Liver (tissue), 9 donors: ENCODE data around the gene ZSWIM6. TPM values are rescaled to one million over a fixed set of nuclear protein-coding genes. Genes with fewer than 3 reads are reported as not detected.

ENCODE experiments used
- DNase-seq: peaks from one replicate; pipeline ENCODE4 v3.0.0-alpha.2; 2017; ENCODE audit warnings: low spot score
- H3K27ac ChIP-seq, 2 donors: one replicate each; pipeline ENCODE4 v1.7.0; 2013; ENCODE audit warnings: inconsistent platforms in 2 of 2, low read length in 2 of 2, control low read depth in 1 of 2, low read depth in 1 of 2, mild to moderate bottlenecking in 1 of 2
- H3K27me3 ChIP-seq, 4 donors: one replicate each; pipeline versions ENCODE4 v1.6.1 to v1.7.0; 2013; ENCODE audit warnings: low read length in 3 of 4, inconsistent platforms in 1 of 4, mild to moderate bottlenecking in 1 of 4, moderate library complexity in 1 of 4; ENCODE audit not compliant: control insufficient read depth in 4 of 4, insufficient read depth in 4 of 4
- H3K36me3 ChIP-seq, 4 donors: one replicate each; pipeline versions ENCODE4 v1.6.1 to v1.7.0; 2013; ENCODE audit warnings: low read length in 3 of 4, mild to moderate bottlenecking in 3 of 4, low read depth in 1 of 4, moderate library complexity in 1 of 4; ENCODE audit not compliant: control insufficient read depth in 4 of 4, insufficient read depth in 3 of 4
- H3K4me1 ChIP-seq, 4 donors: one replicate each; pipeline versions ENCODE4 v1.6.1 to v1.7.0; 2013; ENCODE audit warnings: low read length in 3 of 4, mild to moderate bottlenecking in 3 of 4, moderate library complexity in 1 of 4; ENCODE audit not compliant: control insufficient read depth in 4 of 4, insufficient read depth in 4 of 4
- H3K4me3 ChIP-seq, 3 donors: one replicate each; pipeline versions ENCODE4 v1.6.1 to v1.7.0; 2013; ENCODE audit warnings: low read length in 3 of 3, control low read depth in 1 of 3, low read depth in 1 of 3, mild to moderate bottlenecking in 1 of 3
- H3K9ac ChIP-seq, 2 donors: one replicate each; pipeline ENCODE4 v1.7.0; 2013; ENCODE audit warnings: low read length in 2 of 2, mild to moderate bottlenecking in 2 of 2, moderate library complexity in 2 of 2, control low read depth in 1 of 2, low read depth in 1 of 2
- H3K9me3 ChIP-seq, 4 donors: one replicate each; pipeline versions ENCODE4 v1.6.1 to v1.7.0; 2013; ENCODE audit warnings: low read length in 3 of 4; ENCODE audit not compliant: control insufficient read depth in 4 of 4
- CTCF ChIP-seq: fragments of 150-350 bp; IDR thresholded peaks from 2 replicates; pipeline ENCODE4 v1.5.1; 2017; ENCODE audit warnings: improper control_type of control experiment, low read depth, low read length; ENCODE audit not compliant: missing input control
- EGR1 ChIP-seq, 2 donors: IDR thresholded peaks; 2 replicates each; pipeline ENCODE4 v1.6.1; 2016 to 2018; ENCODE audit warnings: antibody characterized with exemption in 2 of 2, low read depth in 2 of 2
- FOXA1 ChIP-seq: IDR thresholded peaks from 2 replicates; pipeline ENCODE4 v1.6.1; 2016; ENCODE audit warnings: antibody characterized with exemption
- FOXA2 ChIP-seq: IDR thresholded peaks from 2 replicates; pipeline ENCODE4 v1.6.1; 2016; ENCODE audit warnings: antibody characterized with exemption
- GABPA ChIP-seq, 2 donors: IDR thresholded peaks in 1 of 2; conservative IDR thresholded peaks in 1 of 2; 2 replicates each; pipeline ENCODE4 v1.6.1; 2016; ENCODE audit warnings: antibody characterized with exemption in 2 of 2, mild to moderate bottlenecking in 1 of 2, moderate library complexity in 1 of 2
- HNF4A ChIP-seq, 2 donors: conservative IDR thresholded peaks; 2 replicates each; pipeline ENCODE4 v1.6.1; 2016; ENCODE audit warnings: antibody characterized with exemption in 2 of 2, mild to moderate bottlenecking in 2 of 2
- HNF4G ChIP-seq: IDR thresholded peaks from 2 replicates; pipeline ENCODE4 v1.6.1; 2016; ENCODE audit warnings: antibody characterized with exemption
- JUND ChIP-seq, 2 donors: IDR thresholded peaks; 2 replicates each; pipeline ENCODE4 v1.6.1; 2016; ENCODE audit warnings: antibody characterized with exemption in 2 of 2
- MAX ChIP-seq: IDR thresholded peaks from 2 replicates; pipeline ENCODE4 v1.6.1; 2016; ENCODE audit warnings: antibody characterized with exemption
- NR2F2 ChIP-seq: IDR thresholded peaks from 2 replicates; pipeline ENCODE4 v1.6.1; 2016; ENCODE audit warnings: antibody characterized with exemption
- RAD21 ChIP-seq, 2 donors: IDR thresholded peaks; 2 replicates each; pipeline ENCODE4 v1.6.1; 2016; ENCODE audit warnings: antibody characterized with exemption in 2 of 2, mild to moderate bottlenecking in 2 of 2
- REST ChIP-seq: IDR thresholded peaks from 2 replicates; pipeline ENCODE4 v1.6.1; 2016; ENCODE audit warnings: antibody characterized with exemption, mild to moderate bottlenecking
- RXRA ChIP-seq, 2 donors: IDR thresholded peaks; 2 replicates each; pipeline ENCODE4 v1.6.1; 2017 to 2018; ENCODE audit warnings: antibody characterized with exemption in 2 of 2, mild to moderate bottlenecking in 1 of 2
- SP1 ChIP-seq: IDR thresholded peaks from 2 replicates; pipeline ENCODE4 v1.6.1; 2018; ENCODE audit warnings: antibody characterized with exemption, mild to moderate bottlenecking
- TAF1 ChIP-seq: conservative IDR thresholded peaks from 2 replicates; pipeline ENCODE4 v1.6.1; 2016; ENCODE audit warnings: antibody characterized with exemption, mild to moderate bottlenecking
- YY1 ChIP-seq: IDR thresholded peaks from 2 replicates; pipeline ENCODE4 v1.6.1; 2016; ENCODE audit warnings: antibody characterized with exemption, mild to moderate bottlenecking
- WGBS: extraction: QIAGEN DNeasy Blood & Tissue Kit; methylation state at CpG from one replicate; pipeline ENCODE4 v1.1.7; 2013; 5-methylcytosine and 5-hydroxymethylcytosine counted together
- polyA plus RNA-seq, 2 donors: library from polyadenylated mRNA; stranded (reverse) in 1 of 2; unstranded in 1 of 2; fragments of 200-250 nt in 1 of 2; fragments of >200 nt in 1 of 2; fragmentation: Nextera tagmentation in 1 of 2; extraction: Ambion mirVana in 1 of 2; gene quantifications; one replicate each; pipeline versions ENCODE4 v1.2.1 to v1.2.3, GENCODE V29; 2013 to 2015
- total RNA-seq, 2 donors: library from RNA; depleted of rRNA; stranded (reverse); fragments of >200 nt; gene quantifications; one replicate each; pipeline ENCODE4 v1.2.3, GENCODE V29; 2014
- TF ChIP-seq, protein P1 (sequence below): IDR thresholded peaks from 2 replicates; pipeline ENCODE4 v1.6.1; 2016; ENCODE audit warnings: antibody characterized with exemption
- TF ChIP-seq, protein P2 (sequence below): IDR thresholded peaks from 2 replicates; pipeline ENCODE4 v1.6.1; 2016; ENCODE audit warnings: antibody characterized with exemption
- donor health status: healthy.
- donor health status: healthy.
- donor health status: healthy.
- donor health status: healthy.
- donor health status: healthy.

The ZSWIM6 gene
- total and polyA plus RNA-seq, 4 donors = 1.3 to 5.2 (median 3.3) TPM

DNA sequence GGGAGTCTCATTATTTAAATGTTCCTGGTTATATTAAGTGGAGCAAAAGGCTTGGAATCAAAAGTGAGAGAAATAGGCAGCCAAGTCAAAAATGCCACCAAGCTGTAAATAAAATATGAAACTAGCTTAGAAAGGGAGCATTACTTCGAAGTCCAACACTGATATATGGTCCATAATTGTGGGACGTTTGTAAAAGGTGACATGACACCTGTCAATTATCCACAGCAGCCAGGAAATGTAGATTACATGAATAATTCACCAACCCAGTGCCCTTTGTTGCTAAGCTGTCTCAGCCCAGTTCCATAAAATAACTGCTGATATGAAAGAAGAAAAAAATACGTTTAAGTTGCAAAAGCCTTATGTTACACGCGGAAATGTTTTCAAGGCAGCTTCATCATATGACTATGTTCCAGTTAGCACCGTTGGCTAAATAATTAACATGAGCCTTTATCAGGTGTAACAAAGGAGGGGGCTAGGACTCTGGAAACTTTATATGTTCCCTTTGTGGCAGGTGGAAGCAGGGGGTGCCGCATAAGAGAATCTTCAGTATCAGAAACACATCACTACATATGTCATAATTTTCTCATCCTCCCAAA lies 39.9 kb upstream of the ZSWIM6 start:
- Histone ChIP-seq H3K27me3 (no peaks in the 10 kb centered on the region), H3K27ac (no peak overlapping the region), H3K36me3 (no peaks in the 10 kb centered on the region), H3K4me3 (no peak overlapping the region), H3K9ac (no peak overlapping the region), H3K9me3 (no peaks in the 10 kb centered on the region), H3K4me1 (peaks cover 0 to 9% (median 0%) of the 10 kb centered on the region in 4 donors)
- DNase-seq = no peak
- no peak for TF ChIP-seq NR2F2
- TF ChIP-seq JUND (IDR thresholded peaks at IDR 0.05) = no peak
- no peak for TF ChIP-seq FOXA1
- TF ChIP-seq REST = no peak
- no peak for TF ChIP-seq RAD21 (IDR thresholded peaks at IDR 0.05)
- TF ChIP-seq TAF1 = no peak
- no peak for TF ChIP-seq MAX
- no peak for TF ChIP-seq RXRA (IDR thresholded peaks at IDR 0.05)
- no peak for TF ChIP-seq SP1
- TF ChIP-seq, protein P1, sequence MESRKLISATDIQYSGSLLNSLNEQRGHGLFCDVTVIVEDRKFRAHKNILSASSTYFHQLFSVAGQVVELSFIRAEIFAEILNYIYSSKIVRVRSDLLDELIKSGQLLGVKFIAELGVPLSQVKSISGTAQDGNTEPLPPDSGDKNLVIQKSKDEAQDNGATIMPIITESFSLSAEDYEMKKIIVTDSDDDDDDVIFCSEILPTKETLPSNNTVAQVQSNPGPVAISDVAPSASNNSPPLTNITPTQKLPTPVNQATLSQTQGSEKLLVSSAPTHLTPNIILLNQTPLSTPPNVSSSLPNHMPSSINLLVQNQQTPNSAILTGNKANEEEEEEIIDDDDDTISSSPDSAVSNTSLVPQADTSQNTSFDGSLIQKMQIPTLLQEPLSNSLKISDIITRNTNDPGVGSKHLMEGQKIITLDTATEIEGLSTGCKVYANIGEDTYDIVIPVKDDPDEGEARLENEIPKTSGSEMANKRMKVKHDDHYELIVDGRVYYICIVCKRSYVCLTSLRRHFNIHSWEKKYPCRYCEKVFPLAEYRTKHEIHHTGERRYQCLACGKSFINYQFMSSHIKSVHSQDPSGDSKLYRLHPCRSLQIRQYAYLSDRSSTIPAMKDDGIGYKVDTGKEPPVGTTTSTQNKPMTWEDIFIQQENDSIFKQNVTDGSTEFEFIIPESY = no peak
- TF ChIP-seq, protein P2, sequence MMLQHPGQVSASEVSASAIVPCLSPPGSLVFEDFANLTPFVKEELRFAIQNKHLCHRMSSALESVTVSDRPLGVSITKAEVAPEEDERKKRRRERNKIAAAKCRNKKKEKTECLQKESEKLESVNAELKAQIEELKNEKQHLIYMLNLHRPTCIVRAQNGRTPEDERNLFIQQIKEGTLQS = no peak
- no peak for TF ChIP-seq HNF4G
- TF ChIP-seq FOXA2 = no peak
- no peak for TF ChIP-seq GABPA (IDR thresholded peaks at IDR 0.05 in 1 of 2, conservative IDR thresholded peaks at IDR 0.05 in 1 of 2)
- no peak for TF ChIP-seq HNF4A (conservative IDR thresholded peaks at IDR 0.05)
- TF ChIP-seq EGR1 (IDR thresholded peaks at IDR 0.05; ENCODE audit: low read depth in 2 of 2) = no peak
- TF ChIP-seq YY1 = no peak
- no peak for TF ChIP-seq CTCF
- 71% methylated on average over 7 of the region's 7 CpGs for WGBS
